Duodenal mucosa (tissue), 2 donors: ENCODE measurements around the gene TEX22.

ENCODE experiments used
- H3K27ac ChIP-seq: one replicate; pipeline ENCODE4 v1.7.0; 2013; ENCODE audit warnings: low read depth, low read length
- H3K27me3 ChIP-seq, 2 donors: one replicate each; pipeline ENCODE4 v1.7.0; 2013; ENCODE audit warnings: low read length in 2 of 2, control low read depth in 1 of 2; ENCODE audit not compliant: insufficient read depth in 2 of 2, control insufficient read depth in 1 of 2
- H3K36me3 ChIP-seq, 2 donors: one replicate each; pipeline ENCODE4 v1.7.0; 2013; ENCODE audit warnings: low read length in 2 of 2, control low read depth in 1 of 2; ENCODE audit not compliant: insufficient read depth in 2 of 2, control insufficient read depth in 1 of 2
- H3K4me1 ChIP-seq, 2 donors: one replicate each; pipeline ENCODE4 v1.7.0; 2013; ENCODE audit warnings: low read length in 2 of 2, control low read depth in 1 of 2; ENCODE audit not compliant: insufficient read depth in 2 of 2, control insufficient read depth in 1 of 2
- H3K4me3 ChIP-seq, 2 donors: one replicate each; pipeline ENCODE4 v1.7.0; 2013; ENCODE audit warnings: low read length in 2 of 2, low read depth in 1 of 2
- H3K9ac ChIP-seq, 2 donors: one replicate each; pipeline ENCODE4 v1.7.0; 2013; ENCODE audit warnings: low read length in 2 of 2, low read depth in 1 of 2
- H3K9me3 ChIP-seq, 2 donors: one replicate each; pipeline ENCODE4 v1.7.0; 2013; ENCODE audit warnings: low read length in 2 of 2, control low read depth in 1 of 2; ENCODE audit not compliant: control insufficient read depth in 1 of 2

TEX22 gene

GRCh38 chr14:105398044-105398725, at the start of gene TEX22:
Gene TEX22 (plus strand): TSS chr14:105398538. CDS start chr14:105399341, 803 bp downstream.
- no peaks in the 10 kb centered on the region for H3K9me3 ChIP-seq
- H3K36me3 ChIP-seq, result peaks cover 4 to 11% of the 10 kb centered on the region in 2 donors
- peak within 1 kb of the TSS; percentile 66 for H3K27ac ChIP-seq
- H3K4me3 ChIP-seq, result peak within 1 kb of the TSS; percentile 63 to 76
- H3K9ac ChIP-seq, result peak within 1 kb of the TSS; percentile 67 to 80
- peaks cover 17 to 18% of the 10 kb centered on the region in 2 donors for H3K4me1 ChIP-seq
- H3K27me3 ChIP-seq, result no peaks in the 10 kb centered on the region

GRCh38 chr14:105348945-105349699, 49.2 kb upstream of the TEX22 start:
- H3K4me1 ChIP-seq, result peaks cover 0 to 2% of the 10 kb centered on the region in 2 donors
- H3K27me3 ChIP-seq, result no peaks in the 10 kb centered on the region
- H3K27ac ChIP-seq, result no peak overlapping the region
- H3K9me3 ChIP-seq, result no peaks in the 10 kb centered on the region
- no peaks in the 10 kb centered on the region for H3K36me3 ChIP-seq
- H3K9ac ChIP-seq, result no peak overlapping the region
- no peak overlapping the region for H3K4me3 ChIP-seq

- no peak overlapping the region for H3K27ac ChIP-seq
- H3K9me3 ChIP-seq, result no peaks in the 10 kb centered on the region
- no peaks in the 10 kb centered on the region for H3K27me3 ChIP-seq
- peaks cover 0 to 2% of the 10 kb centered on the region in 2 donors for H3K4me1 ChIP-seq
- peaks cover 0 to 2% of the 10 kb centered on the region in 2 donors for H3K36me3 ChIP-seq
- no peak overlapping the region for H3K4me3 ChIP-seq
- H3K9ac ChIP-seq, result no peak overlapping the region
Measured at GRCh38 chr14:105349992-105350391, 48.3 kb upstream of the TEX22 start.

DNA sequence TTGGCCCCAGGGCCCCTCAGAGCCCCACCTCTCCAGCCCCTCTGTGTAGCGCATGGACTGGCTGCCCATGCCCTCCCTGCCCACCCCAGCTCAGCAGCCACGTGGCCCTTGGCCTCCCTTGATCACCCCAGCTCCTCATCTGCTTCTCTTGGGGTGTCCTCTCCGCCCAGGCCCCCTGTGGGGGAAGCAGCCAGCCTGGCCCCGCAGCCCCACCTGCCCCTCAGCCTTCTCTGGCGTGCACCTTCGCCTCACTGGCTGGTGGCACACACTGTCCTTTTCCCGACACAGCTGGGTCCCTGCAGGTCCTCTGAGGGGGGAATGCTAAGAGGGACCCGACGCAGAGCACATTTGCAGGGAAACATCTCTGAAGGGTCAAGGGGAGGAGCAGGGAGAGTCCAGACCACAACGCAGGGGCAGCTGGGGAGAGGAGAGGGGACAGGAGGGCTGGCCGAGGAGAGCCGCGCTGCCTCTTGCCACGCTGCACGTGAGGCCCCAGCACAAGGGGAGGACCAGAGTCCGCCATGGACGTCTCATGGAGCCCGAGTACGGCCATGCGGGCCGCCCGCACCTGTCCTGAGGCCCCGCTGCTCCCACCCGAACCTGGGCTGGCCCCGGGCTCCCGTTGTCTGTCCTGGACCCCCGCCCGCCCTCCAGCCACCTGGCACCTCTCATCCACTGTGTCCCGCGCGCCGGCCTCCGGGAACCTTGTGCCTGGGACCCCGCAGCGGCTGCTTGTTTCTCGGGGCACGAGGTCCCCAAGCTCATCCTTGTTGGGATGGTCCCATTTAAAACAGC, 47.7 kb upstream of the TEX22 start:
- Histone ChIP-seq H3K9ac (no peak overlapping the region), H3K9me3 (no peaks in the 10 kb centered on the region), H3K36me3 (peaks cover 0 to 8% of the 10 kb centered on the region in 2 donors), H3K4me3 (no peak overlapping the region), H3K27me3 (no peaks in the 10 kb centered on the region), H3K27ac (no peak overlapping the region), H3K4me1 (peaks cover 0 to 2% of the 10 kb centered on the region in 2 donors)

- Histone ChIP-seq H3K27me3 (no peaks in the 10 kb centered on the region), H3K9ac (no peak overlapping the region), H3K36me3 (peaks cover 0 to 11% of the 10 kb centered on the region in 2 donors), H3K9me3 (no peaks in the 10 kb centered on the region), H3K27ac (no peak overlapping the region), H3K4me1 (peaks cover 0 to 2% of the 10 kb centered on the region in 2 donors), H3K4me3 (no peak overlapping the region)
Measured at GRCh38 chr14:105351410-105351809, 46.9 kb upstream of the TEX22 start.

GRCh38 chr14:105351920-105352851, 46.2 kb upstream of the TEX22 start:
- peaks cover 0 to 2% of the 10 kb centered on the region in 2 donors for H3K4me1 ChIP-seq
- H3K27ac ChIP-seq, result no peak overlapping the region
- H3K4me3 ChIP-seq, result no peak overlapping the region
- no peaks in the 10 kb centered on the region for H3K27me3 ChIP-seq
- peaks cover 0 to 11% of the 10 kb centered on the region in 2 donors for H3K36me3 ChIP-seq
- no peaks in the 10 kb centered on the region for H3K9me3 ChIP-seq
- H3K9ac ChIP-seq, result no peak overlapping the region

- Histone ChIP-seq H3K27me3 (no peaks in the 10 kb centered on the region), H3K27ac (no peak overlapping the region), H3K4me3 (no peak overlapping the region), H3K9me3 (no peaks in the 10 kb centered on the region), H3K4me1 (peaks cover 0 to 2% of the 10 kb centered on the region in 2 donors), H3K36me3 (peaks cover 0 to 11% of the 10 kb centered on the region in 2 donors), H3K9ac (no peak overlapping the region)
Measured at GRCh38 chr14:105353136-105353535, 45.2 kb upstream of the TEX22 start.

DNA sequence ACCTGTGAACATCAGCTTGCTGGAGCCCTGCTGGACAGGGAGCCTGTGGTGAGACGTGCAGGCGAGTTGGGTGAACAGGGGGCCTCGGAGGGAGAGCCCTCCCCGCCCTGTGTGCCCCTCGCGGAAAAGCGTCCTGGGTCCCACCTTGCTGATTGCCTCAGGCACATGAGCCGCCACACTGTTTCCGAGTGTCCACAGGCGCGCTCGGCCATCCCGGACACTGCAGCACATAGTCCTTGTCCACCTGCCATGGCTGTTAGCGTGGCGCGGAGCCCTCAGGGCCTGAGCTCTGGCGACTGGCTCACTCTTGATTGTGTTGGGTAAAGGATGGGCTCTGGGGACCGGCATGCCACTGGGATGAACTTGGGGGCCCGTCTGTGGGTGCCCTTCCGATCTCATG, 43.8 kb upstream of the TEX22 start:
- peaks cover 0 to 20% of the 10 kb centered on the region in 2 donors for H3K36me3 ChIP-seq
- no peaks in the 10 kb centered on the region for H3K27me3 ChIP-seq
- no peak overlapping the region for H3K4me3 ChIP-seq
- H3K4me1 ChIP-seq, result peaks cover 0 to 2% of the 10 kb centered on the region in 2 donors
- H3K9ac ChIP-seq, result no peak overlapping the region
- no peak overlapping the region for H3K27ac ChIP-seq
- no peaks in the 10 kb centered on the region for H3K9me3 ChIP-seq

GRCh38 chr14:105355049-105355575, 43.2 kb upstream of the TEX22 start:
- Histone ChIP-seq H3K36me3 (peaks cover 0 to 20% of the 10 kb centered on the region in 2 donors), H3K4me1 (peaks cover 0 to 2% of the 10 kb centered on the region in 2 donors), H3K9me3 (no peaks in the 10 kb centered on the region), H3K4me3 (no peak overlapping the region), H3K9ac (no peak overlapping the region), H3K27me3 (no peaks in the 10 kb centered on the region), H3K27ac (no peak overlapping the region)
